H1 (cell line): ENCODE results near the gene ICA1. TPM values are rescaled to one million over a fixed set of nuclear protein-coding genes. Genes with fewer than 3 reads are reported as not detected.

Experiments used
- CTCF ChIA-PET: fragments of 300-600 bp; sonication (Branson Sonifier 250); formaldehyde crosslinking; loops from one replicate; lab custom pipeline; 2021; ENCODE audit not compliant: partially characterized antibody; lab: Charles Lee
- POLR2A ChIA-PET: fragments of 300-600 bp; sonication (Branson Sonifier 250); formaldehyde crosslinking; loops from one replicate; lab custom pipeline; 2021; ENCODE audit warnings: inconsistent platforms; ENCODE audit not compliant: partially characterized antibody; lab: Charles Lee
- DNase-seq, 2 experiments: peaks; one replicate each; pipeline versions ENCODE4 v3.0.0 to v3.0.0-alpha.2; 2010 to 2022; ENCODE audit warnings: low spot score in 2 of 2, low read depth in 1 of 2, mixed read lengths in 1 of 2
- FAIRE-seq: peaks from 2 replicates; lab custom pipeline; 2011; peaks lifted over from hg19 to GRCh38; lab: Jason Lieb, UNC
- H2AFZ ChIP-seq: 2 replicates; pipeline ENCODE4 v1.8.1; 2012; ENCODE audit warnings: low read length, inconsistent platforms
- H2AK5ac ChIP-seq: 2 replicates; pipeline ENCODE4 v1.6.1; 2013; ENCODE audit warnings: low read depth, low read length
- H2BK120ac ChIP-seq: replicated peaks from 2 replicates; pipeline ENCODE3; 2013; ENCODE audit warnings: low read depth, low read length, inconsistent platforms
- H2BK12ac ChIP-seq: 2 replicates; pipeline ENCODE4 v1.6.1; 2013; ENCODE audit warnings: low read depth, low read length
- H2BK15ac ChIP-seq: 2 replicates; pipeline ENCODE4 v1.6.1; 2013; ENCODE audit warnings: low read length
- H2BK20ac ChIP-seq: 2 replicates; pipeline ENCODE4 v1.6.1; 2013; ENCODE audit warnings: low read length
- H2BK5ac ChIP-seq: 2 replicates; pipeline ENCODE4 v1.6.1; 2013; ENCODE audit warnings: low read depth, low read length
- H3K14ac ChIP-seq: 2 replicates; pipeline ENCODE4 v1.6.1; 2013; ENCODE audit warnings: inconsistent platforms; ENCODE audit not compliant: insufficient read length
- H3K18ac ChIP-seq: 2 replicates; pipeline ENCODE4 v1.6.1; 2013; ENCODE audit warnings: low read length; ENCODE audit errors: extremely low read depth
- H3K23ac ChIP-seq: 2 replicates; pipeline ENCODE4 v1.6.1; 2013; ENCODE audit warnings: inconsistent platforms; ENCODE audit not compliant: insufficient read length
- H3K23me2 ChIP-seq: 2 replicates; pipeline ENCODE4 v1.6.1; 2013; ENCODE audit warnings: low read depth, low read length
- H3K27ac ChIP-seq: 2 replicates; pipeline ENCODE4 v1.6.1; 2011; ENCODE audit warnings: low read depth, low read length, inconsistent platforms
- H3K27me3 ChIP-seq, 4 experiments: replicated peaks in 1 of 4; 1 replicate in 1 of 4; 2 replicates in 3 of 4; pipeline versions ENCODE4 v1.6.1 to v1.8.1; 2011 to 2013; ENCODE audit warnings: low read length in 3 of 4, mild to moderate bottlenecking in 3 of 4, inconsistent platforms in 2 of 4, mixed read lengths in 2 of 4, moderate library complexity in 1 of 4; ENCODE audit not compliant: control insufficient read depth in 3 of 4, insufficient read depth in 3 of 4; ENCODE audit errors: extremely low read depth in 1 of 4
- H3K36me3 ChIP-seq, 4 experiments: 2 replicates each; pipeline versions ENCODE4 v1.6.1 to v1.8.1; 2011 to 2013; ENCODE audit warnings: mild to moderate bottlenecking in 4 of 4, low read length in 3 of 4, moderate library complexity in 2 of 4, control low read depth in 1 of 4, inconsistent platforms in 1 of 4; ENCODE audit not compliant: insufficient read depth in 4 of 4, control insufficient read depth in 2 of 4
- H3K4ac ChIP-seq: replicated peaks from 2 replicates; pipeline ENCODE3; 2013; ENCODE audit warnings: low read length, low read depth, mixed read lengths, inconsistent platforms; ENCODE audit not compliant: insufficient read length
- H3K4me1 ChIP-seq, 4 experiments: replicated peaks in 1 of 4; 1 replicate in 1 of 4; 2 replicates in 3 of 4; pipeline versions ENCODE4 v1.6.1 to v1.8.1; 2011 to 2013; ENCODE audit warnings: low read length in 3 of 4, inconsistent platforms in 2 of 4, mixed read lengths in 1 of 4; ENCODE audit not compliant: insufficient read depth in 4 of 4, control insufficient read depth in 3 of 4
- H3K4me2 ChIP-seq, 2 experiments: 2 replicates each; pipeline versions ENCODE4 v1.6.1 to v1.8.1; 2011 to 2013; ENCODE audit warnings: low read depth in 2 of 2, low read length in 2 of 2, control low read depth in 1 of 2, inconsistent platforms in 1 of 2, mild to moderate bottlenecking in 1 of 2; ENCODE audit not compliant: insufficient read depth in 1 of 2
- H3K4me3 ChIP-seq, 4 experiments: fragments of 200-600, 300-600 bp in 1 of 4; sonication (generic), shearing (Covaris generic), sonication (Bioruptor Twin) in 1 of 4; 2 replicates each; pipeline versions ENCODE4 v1.5.1 to v1.8.1; 2011 to 2016; ENCODE audit warnings: low read length in 4 of 4, low read depth in 3 of 4, control low read depth in 2 of 4, inconsistent platforms in 2 of 4, mild to moderate bottlenecking in 2 of 4, mixed read lengths in 1 of 4, moderate library complexity in 1 of 4; ENCODE audit not compliant: insufficient read depth in 2 of 4; ENCODE audit errors: extremely low read depth in 1 of 4
- H3K56ac ChIP-seq: replicated peaks from 2 replicates; pipeline ENCODE3; 2013; ENCODE audit warnings: low read depth, mild to moderate bottlenecking, mixed read lengths, low read length, inconsistent platforms; ENCODE audit not compliant: insufficient read length
- H3K79me1 ChIP-seq: 2 replicates; pipeline ENCODE4 v1.6.1; 2013; ENCODE audit warnings: low read depth, low read length, control low read depth
- H3K79me2 ChIP-seq, 2 experiments: 2 replicates each; pipeline versions ENCODE4 v1.6.1 to v1.8.1; 2012 to 2013; ENCODE audit warnings: low read length in 2 of 2, mild to moderate bottlenecking in 2 of 2, inconsistent platforms in 1 of 2; ENCODE audit not compliant: insufficient read depth in 2 of 2, control insufficient read depth in 1 of 2
- H3K9ac ChIP-seq, 4 experiments: replicated peaks in 1 of 4; 1 replicate in 1 of 4; 2 replicates in 3 of 4; pipeline versions ENCODE4 v1.6.1 to v1.8.1; 2011 to 2013; ENCODE audit warnings: low read depth in 3 of 4, low read length in 3 of 4, control low read depth in 2 of 4, mild to moderate bottlenecking in 2 of 4, moderate library complexity in 2 of 4, inconsistent platforms in 1 of 4; ENCODE audit errors: extremely low read depth in 1 of 4
- H3K9me3 ChIP-seq, 2 experiments: 2 replicates each; pipeline versions ENCODE4 v1.6.1 to v1.8.1; 2012 to 2013; ENCODE audit warnings: mild to moderate bottlenecking in 2 of 2, moderate library complexity in 2 of 2, control low read depth in 1 of 2, inconsistent platforms in 1 of 2, low read depth in 1 of 2, low read length in 1 of 2, mixed read lengths in 1 of 2; ENCODE audit not compliant: insufficient read depth in 2 of 2
- H4K20me1 ChIP-seq, 2 experiments: replicated peaks in 1 of 2; 2 replicates each; pipeline versions ENCODE3 to v1.8.1; 2011 to 2013; ENCODE audit warnings: inconsistent platforms in 2 of 2, low read length in 2 of 2, mild to moderate bottlenecking in 1 of 2; ENCODE audit not compliant: insufficient read depth in 2 of 2, control insufficient read depth in 1 of 2
- H4K5ac ChIP-seq: 2 replicates; pipeline ENCODE4 v1.6.1; 2013; ENCODE audit warnings: low read length, low read depth, mixed read lengths, inconsistent platforms; ENCODE audit not compliant: insufficient read length
- H4K8ac ChIP-seq: 2 replicates; pipeline ENCODE4 v1.8.0; 2013; ENCODE audit warnings: mild to moderate bottlenecking, moderate library complexity, low read length, inconsistent platforms; ENCODE audit not compliant: insufficient read depth; ENCODE audit errors: extremely low read depth
- H4K91ac ChIP-seq: replicated peaks from 2 replicates; pipeline ENCODE3; 2013; ENCODE audit warnings: low read length, mixed read lengths, inconsistent platforms; ENCODE audit not compliant: insufficient read length
- TEAD4 ChIP-seq: IDR thresholded peaks from 2 replicates; pipeline ENCODE4 v1.6.1; 2012; ENCODE audit warnings: low read depth, low read length, inconsistent platforms, mixed read lengths
- WGBS, 2 experiments: shearing (Covaris generic) in 1 of 2; methylation state at CpG; one replicate each; pipeline versions ENCODE4 v1.1.6 to v1.1.7; 2013 to 2015; ENCODE audit warnings: low lambda C conversion rate in 2 of 2, mixed read lengths in 2 of 2, inconsistent platforms in 1 of 2, low coverage in 1 of 2, missing lambda C conversion rate in 1 of 2; ENCODE audit not compliant: insufficient replicate concordance in 2 of 2, insufficient coverage in 1 of 2, insufficient read length in 1 of 2; ENCODE audit errors: extremely low coverage in 1 of 2, missing lambda C conversion rate in 1 of 2; 5-methylcytosine and 5-hydroxymethylcytosine counted together
- polyA plus RNA-seq, 7 experiments: library from polyadenylated mRNA; depleted of rRNA in 3 of 7; stranded (reverse) in 5 of 7; unstranded in 2 of 7; fragments of >200 nt in 5 of 7; fragments of 200-250 nt in 2 of 7; gene quantifications; 1 replicate in 5 of 7; 2 replicates in 1 of 7; 4 replicates in 1 of 7; pipeline versions ENCODE4 v1.2.1 to v1.2.3, GENCODE V29; 2011 to 2013; ENCODE audit warnings: missing spikeins in 2 of 7, mixed read lengths in 2 of 7
- total RNA-seq: library from RNA; stranded (reverse); fragmentation: NEBNext Ultra II Directional; extraction: Animal tissue kit (Norgen Biotek cat#: 25700); gene quantifications from 2 replicates; pipeline ENCODE4 v1.2.1, GENCODE V29; 2021

The ICA1 gene
- total and polyA plus RNA-seq, 2 of the 8 experiments (the other 6 are each of a cell fraction or from before 2014, with no cell fraction given): 14.9 to 37.1 TPM

GRCh38 chr7:8295638-8296361 is 33.8 kb upstream of the ICA1 start:
- CTCF ChIA-PET: interaction anchor here (0.5 to 4.3 kb wide), 50 partner anchors 8 to 1726 kb away, joined by 3 to 40 read pairs (median 3); partner anchors contain the start of gene NXPH1
- Histone ChIP-seq H3K23ac (no peak overlapping the region), H4K8ac (no peak overlapping the region), H2AFZ (0 out of 2 replicates have a peak overlapping the region, but pooled peaks have one; percentile 61), H4K91ac (no peak overlapping the region), H3K27me3 (no peaks in the 10 kb centered on the region), H2BK15ac (no peak overlapping the region), H3K4ac (no peak overlapping the region), H3K23me2 (no peaks in the 10 kb centered on the region), H3K56ac (no peak overlapping the region), H3K4me2 (no peak overlapping the region), H3K14ac (no peak overlapping the region), H2BK12ac (no peak overlapping the region), H4K20me1 (no peaks in the 10 kb centered on the region), H3K18ac (no peak overlapping the region), H3K4me3 (no peak overlapping the region), H3K9ac (no peak overlapping the region), H3K4me1 (no peaks in the 10 kb centered on the region), H2AK5ac (no peak overlapping the region), H3K27ac (no peak overlapping the region), H2BK120ac (no peak overlapping the region), H3K79me1 (no peaks in the 10 kb centered on the region), H2BK20ac (no peak overlapping the region), H3K36me3 (no peaks in the 10 kb centered on the region), H3K9me3 (no peaks in the 10 kb centered on the region), H4K5ac (no peak overlapping the region), H2BK5ac (no peak overlapping the region), H3K79me2 (no peaks in the 10 kb centered on the region)
- peak; percentile 94 for FAIRE-seq
- peak in 1 of 2 experiments; percentile 17 for DNase-seq
- POLR2A ChIA-PET: interaction anchor here (0.7 to 1.5 kb wide), 4 partner anchors 9 to 656 kb away, joined by 3 to 6 read pairs (median 4); partner anchors contain the start of gene UMAD1
- 60% methylated on average over 6 of the region's 6 CpGs; no CpG with 5 or more reads in 1 of the 2 experiments for WGBS, 2 experiments
- 0 out of 2 replicates have a peak, but pooled peaks have one; percentile 6 for TF ChIP-seq TEAD4
